HEK293T (cell line): Measurements from ENCODE around the gene CEP162.

Experiments used
- CTCF ChIA-PET: fragments of 350-600 bp; formaldehyde crosslinking; extraction: SDS; loops from one replicate; lab custom pipeline; 2021; ENCODE audit warnings: antibody characterized with exemption, inconsistent platforms; lab: Yijun Ruan, JAX
- POLR2A ChIA-PET: fragments of 350-600 bp; formaldehyde crosslinking; extraction: SDS; loops from one replicate; lab custom pipeline; 2020; ENCODE audit warnings: antibody characterized with exemption, inconsistent platforms; lab: Yijun Ruan, JAX
- DNase-seq: peaks from one replicate; pipeline ENCODE4 v3.0.0; 2012; ENCODE audit warnings: mixed read lengths; ENCODE audit errors: extremely low spot score
- ARNT ChIP-seq: fragments of 450-650 bp; IDR thresholded peaks from 2 replicates; pipeline ENCODE4 v1.6.1; 2017; ENCODE audit warnings: mild to moderate bottlenecking
- BHLHE40 ChIP-seq: fragments of 450-650 bp; IDR thresholded peaks from 2 replicates; pipeline ENCODE4 v1.6.1; 2016; ENCODE audit warnings: mild to moderate bottlenecking, moderate library complexity, borderline replicate concordance
- CTBP1 ChIP-seq: fragments of 450-650 bp; IDR thresholded peaks from 2 replicates; pipeline ENCODE4 v1.6.1; 2016; ENCODE audit warnings: borderline replicate concordance
- ELF4 ChIP-seq: fragments of 450-650 bp; IDR thresholded peaks from 2 replicates; pipeline ENCODE4 v1.6.1; 2017; ENCODE audit warnings: antibody characterized with exemption
- FOXA1 ChIP-seq: fragments of 450-650 bp; IDR thresholded peaks from 2 replicates; pipeline ENCODE4 v1.6.1; 2016; ENCODE audit warnings: mild to moderate bottlenecking
- FOXK2 ChIP-seq: fragments of 450-650 bp; IDR thresholded peaks from 2 replicates; pipeline ENCODE4 v1.6.1; 2016; ENCODE audit warnings: mild to moderate bottlenecking
- FOXM1 ChIP-seq: fragments of 450-650 bp; IDR thresholded peaks from 2 replicates; pipeline ENCODE4 v1.6.1; 2017; ENCODE audit warnings: mild to moderate bottlenecking, borderline replicate concordance
- HDGF ChIP-seq: fragments of 450-650 bp; IDR thresholded peaks from 2 replicates; pipeline ENCODE4 v1.6.1; 2017; ENCODE audit warnings: antibody characterized with exemption, borderline replicate concordance
- L3MBTL2 ChIP-seq: fragments of 450-650 bp; conservative IDR thresholded peaks from 2 replicates; pipeline ENCODE4 v1.6.1; 2016; ENCODE audit warnings: mild to moderate bottlenecking
- LEF1 ChIP-seq: fragments of 450-650 bp; IDR thresholded peaks from 2 replicates; pipeline ENCODE4 v1.6.1; 2017; ENCODE audit warnings: mild to moderate bottlenecking, borderline replicate concordance
- NFRKB ChIP-seq: fragments of 450-650 bp; IDR thresholded peaks from 2 replicates; pipeline ENCODE4 v1.6.1; 2016; ENCODE audit warnings: mild to moderate bottlenecking, moderate library complexity
- PKNOX1 ChIP-seq: fragments of 450-650 bp; IDR thresholded peaks from 2 replicates; pipeline ENCODE4 v1.6.1; 2016
- SP1 ChIP-seq: fragments of 450-650 bp; IDR thresholded peaks from 2 replicates; pipeline ENCODE4 v1.6.1; 2017
- SUZ12 ChIP-seq: fragments of 450-650 bp; IDR thresholded peaks from 2 replicates; pipeline ENCODE4 v1.6.1; 2016; ENCODE audit warnings: mild to moderate bottlenecking
- TARDBP ChIP-seq: fragments of 450-650 bp; IDR thresholded peaks from 2 replicates; pipeline ENCODE4 v1.6.1; 2016
- ZNF384 ChIP-seq: fragments of 450-650 bp; IDR thresholded peaks from 2 replicates; pipeline ENCODE4 v1.6.1; 2016

CEP162 gene

GRCh38 chr6:84156306-84156705, 71.1 kb downstream of the CEP162 start:
- DNase-seq: no peak
- CTCF ChIA-PET: no interaction called here
- POLR2A ChIA-PET: no interaction called here
- TF ChIP-seq CTBP1: no peak
- no peak for TF ChIP-seq ELF4
- no peak for TF ChIP-seq ZNF384
- no peak for TF ChIP-seq LEF1
- TF ChIP-seq SP1: no peak
- no peak for TF ChIP-seq TARDBP
- TF ChIP-seq SUZ12: no peak
- no peak for TF ChIP-seq ARNT
- no peak for TF ChIP-seq PKNOX1
- no peak for TF ChIP-seq L3MBTL2
- TF ChIP-seq FOXK2: no peak
- no peak for TF ChIP-seq FOXM1
- no peak for TF ChIP-seq BHLHE40
- no peak for TF ChIP-seq NFRKB
- TF ChIP-seq FOXA1: no peak
- TF ChIP-seq HDGF: no peak

GRCh38 chr6:84151669-84152068, 75.8 kb downstream of the CEP162 start:
- TF ChIP-seq L3MBTL2: no peak
- no peak for TF ChIP-seq ZNF384
- TF ChIP-seq BHLHE40: no peak
- TF ChIP-seq NFRKB: no peak
- no peak for TF ChIP-seq SUZ12
- TF ChIP-seq FOXA1: no peak
- no peak for TF ChIP-seq SP1
- no peak for TF ChIP-seq PKNOX1
- TF ChIP-seq LEF1: no peak
- no peak for TF ChIP-seq FOXK2
- no peak for TF ChIP-seq HDGF
- TF ChIP-seq CTBP1: no peak
- no peak for TF ChIP-seq FOXM1
- TF ChIP-seq ARNT: no peak
- no peak for TF ChIP-seq TARDBP
- no peak for TF ChIP-seq ELF4
- DNase-seq: no peak
- ChIA-PET CTCF (interaction anchor here (0.8 kb wide), 1 partner anchor 528 kb away, joined by 4 read pairs; no protein-coding TSS in a partner anchor), POLR2A (interaction anchor here (0.6 kb wide), 1 partner anchor 426 kb away, joined by 4 read pairs; no protein-coding TSS in a partner anchor)

- TF ChIP-seq SP1: no peak
- DNase-seq: no peak
- ChIA-PET CTCF (no interaction called here), POLR2A (no interaction called here)
Measured at GRCh38 chr6:84150705-84151104, 76.7 kb downstream of the CEP162 start.

GRCh38 chr6:84141521-84141920, 85.9 kb downstream of the CEP162 start:
- DNase-seq: no peak
- POLR2A ChIA-PET: no interaction called here
- TF ChIP-seq FOXK2: no peak
- CTCF ChIA-PET: no interaction called here

- no peak for DNase-seq
- CTCF ChIA-PET: no interaction called here
- POLR2A ChIA-PET: no interaction called here
- TF ChIP-seq SUZ12 (no peak), FOXA1 (no peak), CTBP1 (no peak), FOXK2 (no peak), HDGF (no peak), PKNOX1 (no peak)
Measured at GRCh38 chr6:84139311-84139710, 88.1 kb downstream of the CEP162 start.

- TF ChIP-seq FOXM1: no peak
- no peak for TF ChIP-seq ARNT
- no peak for TF ChIP-seq NFRKB
- no peak for TF ChIP-seq PKNOX1
- TF ChIP-seq CTBP1: no peak
- no peak for TF ChIP-seq FOXA1
- no peak for DNase-seq
- ChIA-PET CTCF (no interaction called here), POLR2A (interaction anchor here (0.5 kb wide), 1 partner anchor 104 kb away, joined by 3 read pairs; no protein-coding TSS in a partner anchor)
Measured at GRCh38 chr6:84137989-84138575, 89.4 kb downstream of the CEP162 start.

GRCh38 chr6:84137051-84137375, 90.4 kb downstream of the CEP162 start:
- DNase-seq: no peak
- POLR2A ChIA-PET: no interaction called here
- CTCF ChIA-PET: no interaction called here
- TF ChIP-seq FOXM1: no peak
- TF ChIP-seq PKNOX1: no peak
- TF ChIP-seq ARNT: no peak
- no peak for TF ChIP-seq FOXA1
- no peak for TF ChIP-seq NFRKB
- TF ChIP-seq SP1: no peak
- TF ChIP-seq L3MBTL2: no peak
- no peak for TF ChIP-seq HDGF
- no peak for TF ChIP-seq FOXK2
- TF ChIP-seq CTBP1: no peak
- TF ChIP-seq ELF4: no peak
- no peak for TF ChIP-seq SUZ12
- no peak for TF ChIP-seq BHLHE40
- no peak for TF ChIP-seq ZNF384
- no peak for TF ChIP-seq TARDBP
